Measurements from ENCODE around the gene PLXND1. TPM values are rescaled to one million over a fixed set of nuclear protein-coding genes. Genes with fewer than 3 reads are reported as not detected.

Gene PLXND1
- total RNA-seq, 1 experiment from 2014 or later: 47.3 TPM

- TF ChIP-seq JUND (IDR thresholded peaks at IDR 0.05) (no peak), EZH2 (IDR thresholded peaks at IDR 0.05) (no peak), FOSL1 (IDR thresholded peaks at IDR 0.05; ENCODE audit: low read depth) (no peak), ELF1 (IDR thresholded peaks at IDR 0.05; ENCODE audit: borderline replicate concordance, low read depth) (no peak), YY1 (IDR thresholded peaks at IDR 0.05; ENCODE audit: extremely low read depth, insufficient replicate concordance, low read depth, low read length) (no peak), ATF3 (IDR thresholded peaks at IDR 0.05) (no peak)
Observed at GRCh38 chr3:129526121-129526900, 80.2 kb downstream of the PLXND1 start (continued).

- Histone ChIP-seq H3K4me2 (ENCODE audit: low read length) (no peak overlapping the region), H3K27me3 (ENCODE audit: insufficient read depth, low read length) (no peaks in the 10 kb centered on the region), H3K9me2 (ENCODE audit: insufficient read depth) (no peaks in the 10 kb centered on the region), H2AFZ (ENCODE audit: low read depth, low read length, poor library complexity, severe bottlenecking) (no peak overlapping the region), H4K20me1 (ENCODE audit: insufficient read depth) (no peaks in the 10 kb centered on the region), H3K36me3 (ENCODE audit: control insufficient read depth in 1 of 2, insufficient read depth in 2 of 2, low read length in 2 of 2) (no peaks in the 10 kb centered on the region), H3K9ac (ENCODE audit: low read length) (no peak overlapping the region), H3K4me1 (ENCODE audit: control insufficient read depth in 1 of 2, insufficient read depth in 2 of 2, low read length in 2 of 2) (no peaks in the 10 kb centered on the region), H3K9me3 (ENCODE audit: control insufficient read depth in 1 of 2, insufficient read depth in 1 of 2, low read depth in 1 of 2, low read length in 2 of 2) (no peaks in the 10 kb centered on the region), H3K79me2 (ENCODE audit: insufficient read depth, low read length) (no peaks in the 10 kb centered on the region), H3K4me3 (replicated peaks in 1 of 2; ENCODE audit: low read depth in 1 of 2, low read length in 2 of 2) (no peak overlapping the region), H3K27ac (ENCODE audit: low read depth, low read length) (no peak overlapping the region)
- no peak for DNase-seq (ENCODE audit: low read depth, low spot score)
- ChIA-PET CTCF (no interaction called here), POLR2A (no interaction called here), RAD21 (ENCODE audit: low non-redundant PET in 1 of 2, low total read pairs in 2 of 2, uncharacterized antibody in 2 of 2, unreplicated experiment in 2 of 2) (no interaction called here)
- intact Hi-C loops (cut with micrococcal nuclease): no loop called here
- no TSS peak for BruUV-seq (replicated peaks)
- no peak for ATAC-seq
- TF ChIP-seq YY1 (IDR thresholded peaks at IDR 0.05; ENCODE audit: extremely low read depth, insufficient replicate concordance, low read depth, low read length): no peak
- no peak for TF ChIP-seq POLR2AphosphoS5 (IDR thresholded peaks at IDR 0.05; ENCODE audit: low read depth, low read length)
- TF ChIP-seq TCF7L2 (IDR thresholded peaks at IDR 0.05; ENCODE audit: borderline replicate concordance, extremely low read depth, insufficient read depth, insufficient read length): no peak
- no peak for TF ChIP-seq EZH2 (IDR thresholded peaks at IDR 0.05)
- no peak for TF ChIP-seq ZFX (IDR thresholded peaks at IDR 0.05)
- TF ChIP-seq, protein P1, sequence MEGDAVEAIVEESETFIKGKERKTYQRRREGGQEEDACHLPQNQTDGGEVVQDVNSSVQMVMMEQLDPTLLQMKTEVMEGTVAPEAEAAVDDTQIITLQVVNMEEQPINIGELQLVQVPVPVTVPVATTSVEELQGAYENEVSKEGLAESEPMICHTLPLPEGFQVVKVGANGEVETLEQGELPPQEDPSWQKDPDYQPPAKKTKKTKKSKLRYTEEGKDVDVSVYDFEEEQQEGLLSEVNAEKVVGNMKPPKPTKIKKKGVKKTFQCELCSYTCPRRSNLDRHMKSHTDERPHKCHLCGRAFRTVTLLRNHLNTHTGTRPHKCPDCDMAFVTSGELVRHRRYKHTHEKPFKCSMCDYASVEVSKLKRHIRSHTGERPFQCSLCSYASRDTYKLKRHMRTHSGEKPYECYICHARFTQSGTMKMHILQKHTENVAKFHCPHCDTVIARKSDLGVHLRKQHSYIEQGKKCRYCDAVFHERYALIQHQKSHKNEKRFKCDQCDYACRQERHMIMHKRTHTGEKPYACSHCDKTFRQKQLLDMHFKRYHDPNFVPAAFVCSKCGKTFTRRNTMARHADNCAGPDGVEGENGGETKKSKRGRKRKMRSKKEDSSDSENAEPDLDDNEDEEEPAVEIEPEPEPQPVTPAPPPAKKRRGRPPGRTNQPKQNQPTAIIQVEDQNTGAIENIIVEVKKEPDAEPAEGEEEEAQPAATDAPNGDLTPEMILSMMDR (IDR thresholded peaks at IDR 0.05 in 2 of 3, conservative IDR thresholded peaks at IDR 0.05 in 1 of 3; ENCODE audit: borderline replicate concordance in 1 of 3, insufficient read depth in 1 of 3, low read depth in 2 of 3, low read length in 2 of 3): no peak
- no peak for TF ChIP-seq SIN3A (IDR thresholded peaks at IDR 0.05; ENCODE audit: low read depth)
- TF ChIP-seq FOSL1 (IDR thresholded peaks at IDR 0.05; ENCODE audit: low read depth): no peak
- TF ChIP-seq SRF (IDR thresholded peaks at IDR 0.05; ENCODE audit: low read depth): no peak
- TF ChIP-seq CBX3 (IDR thresholded peaks at IDR 0.05; ENCODE audit: low read depth): no peak
- no peak for TF ChIP-seq JUND (IDR thresholded peaks at IDR 0.05)
- TF ChIP-seq CEBPB (IDR thresholded peaks at IDR 0.05; ENCODE audit: low read depth): no peak
- no peak for TF ChIP-seq ZNF274 (IDR thresholded peaks at IDR 0.05; ENCODE audit: low read depth, low read length)
Observed at GRCh38 chr3:129525341-129525968, 81.0 kb downstream of the PLXND1 start.

Measured in HCT116 (cell line).